ENCODE results near the gene THRAP3. TPM values are rescaled to one million over a fixed set of nuclear protein-coding genes. Genes with fewer than 3 reads are reported as not detected.

The THRAP3 gene
- total and polyA plus RNA-seq, 9 of the 15 experiments (the other 6 are each of a cell fraction or from before 2014, with no cell fraction given) = 66.2 to 135 (median 113) TPM

- 62% methylated on average over 5 of the region's 5 CpGs for WGBS (ENCODE audit: insufficient coverage, low coverage, missing lambda C conversion rate)
- Histone ChIP-seq H3K27ac (ENCODE audit: extremely low read depth, low read depth, low read length) (no peak overlapping the region), H3K36me3 (ENCODE audit: control insufficient read depth, insufficient read depth, low read length) (no peaks in the 10 kb centered on the region), H3K4me1 (replicated peaks in 1 of 2; ENCODE audit: control insufficient read depth in 2 of 2, insufficient read depth in 2 of 2, low read length in 2 of 2) (peaks cover 0 to 8% of the 10 kb centered on the region in 2 experiments; a peak in 3 of 5 replicates), H3K9ac (ENCODE audit: insufficient read depth in 1 of 2, low read depth in 2 of 2, low read length in 2 of 2) (no peak overlapping the region), H3K4me2 (ENCODE audit: insufficient read depth, low read length) (no peak overlapping the region), H3K4me3 (no peak overlapping the region), H3K79me2 (ENCODE audit: control insufficient read depth, insufficient read depth, low read length) (no peaks in the 10 kb centered on the region), H3K9me3 (replicated peaks; ENCODE audit: control insufficient read depth, insufficient read depth, low read depth, low read length) (no peaks in the 10 kb centered on the region), H3K27me3 (ENCODE audit: control insufficient read depth in 2 of 2, insufficient read depth in 2 of 2, low read length in 2 of 2) (no peaks in the 10 kb centered on the region), H2AFZ (ENCODE audit: low read depth, low read length) (no peak overlapping the region), H4K20me1 (replicated peaks; ENCODE audit: control insufficient read depth, insufficient read depth, low read length) (no peaks in the 10 kb centered on the region), H3K9me1 (ENCODE audit: control insufficient read depth, insufficient read depth, low read length) (no peaks in the 10 kb centered on the region)
- DNase-seq (ENCODE audit: extremely low read depth in 1 of 4, low spot score in 3 of 4) (no peak), FAIRE-seq (no peak), ATAC-seq (no peak)
- no peak for TF ChIP-seq MCM3 (IDR thresholded peaks at IDR 0.05)
- no peak for TF ChIP-seq ID3 (CRISPR knock-in tag; IDR thresholded peaks at IDR 0.05)
- no peak for TF ChIP-seq ID3 (tag; IDR thresholded peaks at IDR 0.05)
- TF ChIP-seq TEAD4 (IDR thresholded peaks at IDR 0.05; ENCODE audit: low read length) = no peak
- TF ChIP-seq TEAD4 (CRISPR knock-in tag; IDR thresholded peaks at IDR 0.05; ENCODE audit: borderline replicate concordance) = no peak
- TF ChIP-seq TFAM (CRISPR knock-in tag; conservative IDR thresholded peaks at IDR 0.05) = no peak
- TF ChIP-seq LCOR (CRISPR knock-in tag; IDR thresholded peaks at IDR 0.05) = no peak
- CTCF ChIA-PET (ENCODE audit: low intra/inter-chr PET ratio) = no interaction called here
- POLR2A ChIA-PET = interaction anchor here (0.5 kb wide), 1 partner anchor 31 kb away, joined by 3 read pairs; no protein-coding TSS in a partner anchor
- no TSS peak for BruUV-seq (replicated peaks)
- in situ Hi-C loops (cut with MboI) (no loop called here), intact Hi-C loops (cut with micrococcal nuclease) (no loop called here)
These were observed 25.6 kb upstream of the THRAP3 start for GRCh38 chr1:36198641-36199040.

All from K562 (cell line).